CD4-positive, alpha-beta memory T cell (primary cell): ENCODE data around the gene AFDN. TPM values are rescaled to one million over a fixed set of nuclear protein-coding genes. Genes with fewer than 3 reads are reported as not detected.

ENCODE experiments used
- CTCF ChIA-PET: fragments of 350-600 bp; sonication (Branson Sonifier 250); formaldehyde crosslinking; loops from one replicate; lab custom pipeline; 2021; ENCODE audit warnings: inconsistent platforms; ENCODE audit not compliant: partially characterized antibody; lab: Charles Lee
- POLR2A ChIA-PET: fragments of 350-600 bp; sonication (Branson Sonifier 250); formaldehyde crosslinking; loops from one replicate; lab custom pipeline; 2021; ENCODE audit not compliant: partially characterized antibody; lab: Charles Lee
- DNase-seq, 5 donors: peaks; one replicate each; pipeline versions ENCODE4 v3.0.0 to v3.0.0-alpha.2; 2020 to 2022; ENCODE audit warnings: mixed read lengths in 1 of 5
- H3K27ac ChIP-seq: one replicate; pipeline ENCODE4 v1.7.0; 2013; ENCODE audit warnings: low read depth, low read length
- H3K27me3 ChIP-seq: 2 replicates; pipeline ENCODE4 v1.7.0; 2013; ENCODE audit warnings: mild to moderate bottlenecking, low read length, moderate library complexity; ENCODE audit not compliant: insufficient read depth
- H3K36me3 ChIP-seq: 2 replicates; pipeline ENCODE4 v1.7.0; 2013; ENCODE audit warnings: mild to moderate bottlenecking, low read length, moderate library complexity; ENCODE audit not compliant: insufficient read depth
- H3K4me1 ChIP-seq: 2 replicates; pipeline ENCODE4 v1.7.0; 2013; ENCODE audit warnings: mild to moderate bottlenecking, low read length, moderate library complexity; ENCODE audit not compliant: insufficient read depth
- H3K4me3 ChIP-seq, 2 donors: one replicate each; pipeline ENCODE4 v1.7.0; 2013; ENCODE audit warnings: low read length in 2 of 2, mild to moderate bottlenecking in 1 of 2
- H3K9me3 ChIP-seq, 2 donors: one replicate each; pipeline ENCODE4 v1.7.0; 2013; ENCODE audit warnings: low read length in 2 of 2, control low read depth in 1 of 2; ENCODE audit not compliant: control insufficient read depth in 1 of 2
- H3K27ac Mint-ChIP-seq, 7 donors: one replicate each; pipeline ENCODE4 v1.8.0; 2020 to 2021; ENCODE audit warnings: mixed read lengths in 7 of 7, mild to moderate bottlenecking in 6 of 7, inconsistent platforms in 3 of 7, moderate library complexity in 3 of 7
- H3K27me3 Mint-ChIP-seq, 2 donors: one replicate each; pipeline ENCODE4 v1.8.0; 2020 to 2021; ENCODE audit warnings: mixed read lengths in 2 of 2
- H3K36me3 Mint-ChIP-seq, 2 donors: one replicate each; pipeline ENCODE4 v1.8.0; 2020 to 2021; ENCODE audit warnings: mixed read lengths in 2 of 2, inconsistent platforms in 1 of 2, mild to moderate bottlenecking in 1 of 2
- H3K4me1 Mint-ChIP-seq, 4 donors: one replicate each; pipeline ENCODE4 v1.8.0; 2020 to 2021; ENCODE audit warnings: mixed read lengths in 4 of 4, mild to moderate bottlenecking in 1 of 4
- H3K4me3 Mint-ChIP-seq, 8 donors: one replicate each; pipeline ENCODE4 v1.8.0; 2020 to 2021; ENCODE audit warnings: mixed read lengths in 8 of 8, mild to moderate bottlenecking in 7 of 8, moderate library complexity in 6 of 8, inconsistent platforms in 3 of 8
- H3K9me3 Mint-ChIP-seq, 8 donors: one replicate each; pipeline ENCODE4 v1.8.0; 2020 to 2021; ENCODE audit warnings: mixed read lengths in 8 of 8, mild to moderate bottlenecking in 5 of 8, inconsistent platforms in 3 of 8, moderate library complexity in 1 of 8
- intact Hi-C: fragments of 100-400 bp; cut with micrococcal nuclease; formaldehyde crosslinking; loops from one replicate; pipeline ENCODE4 v1.15.1; 2023
- polyA plus RNA-seq, 2 donors: library from polyadenylated mRNA; unstranded; fragments of 300-500 nt; fragmentation: Illumina TruSeq; gene quantifications; one replicate each; pipeline ENCODE4 v1.2.3, GENCODE V29; 2021
- total RNA-seq, 2 experiments: library from RNA; stranded (reverse); gene quantifications; one replicate each; pipeline ENCODE4 v1.2.3, GENCODE V29; 2021

The AFDN gene
- total and polyA plus RNA-seq, 4 experiments from 2014 or later: 1.4 to 24.3 (median 15.3) TPM

- no peak overlapping the region for H3K4me3 Mint-ChIP-seq
- Histone ChIP-seq H3K4me1 (no peaks in the 10 kb centered on the region), H3K36me3 (no peaks in the 10 kb centered on the region), H3K27me3 (no peaks in the 10 kb centered on the region), H3K27ac (no peak overlapping the region), H3K9me3 (no peaks in the 10 kb centered on the region), H3K4me3 (no peak overlapping the region)
- peaks cover 0 to 17% (median 8%) of the 10 kb centered on the region in 4 donors for H3K4me1 Mint-ChIP-seq
- CTCF ChIA-PET: no interaction called here
- no peak overlapping the region for H3K27ac Mint-ChIP-seq
- H3K9me3 Mint-ChIP-seq: peaks cover 0 to 2% (median 0%) of the 10 kb centered on the region in 8 donors
- no peak for DNase-seq
- H3K36me3 Mint-ChIP-seq: no peaks in the 10 kb centered on the region
- H3K27me3 Mint-ChIP-seq: peaks cover 2 to 6% of the 10 kb centered on the region in 2 donors
- POLR2A ChIA-PET: no interaction called here
- intact Hi-C loops: no loop called here
These were observed 24.1 kb downstream of the AFDN start for GRCh38 chr6:167850782-167851181.

- ChIA-PET POLR2A (no interaction called here), CTCF (no interaction called here)
- Mint-ChIP-seq H3K9me3 (peaks cover 0 to 2% (median 0%) of the 10 kb centered on the region in 8 donors), H3K27ac (no peak overlapping the region), H3K4me1 (peaks cover 0 to 17% (median 8%) of the 10 kb centered on the region in 4 donors), H3K27me3 (peaks cover 0 to 4% of the 10 kb centered on the region in 2 donors), H3K4me3 (no peak overlapping the region), H3K36me3 (no peaks in the 10 kb centered on the region)
- Histone ChIP-seq H3K9me3 (no peaks in the 10 kb centered on the region), H3K36me3 (no peaks in the 10 kb centered on the region), H3K4me3 (no peak overlapping the region), H3K4me1 (no peaks in the 10 kb centered on the region), H3K27me3 (no peaks in the 10 kb centered on the region), H3K27ac (no peak overlapping the region)
- no peak for DNase-seq
- intact Hi-C loops: no loop called here
These were observed 24.8 kb downstream of the AFDN start for GRCh38 chr6:167851370-167851952.

- Mint-ChIP-seq H3K27me3 (peaks cover 0 to 2% of the 10 kb centered on the region in 2 donors), H3K36me3 (no peaks in the 10 kb centered on the region), H3K9me3 (peaks cover 0 to 2% (median 0%) of the 10 kb centered on the region in 8 donors), H3K4me1 (peaks cover 8 to 19% (median 9%) of the 10 kb centered on the region in 4 donors), H3K27ac (no peak overlapping the region), H3K4me3 (no peak overlapping the region)
- H3K27ac ChIP-seq: no peak overlapping the region
- no peaks in the 10 kb centered on the region for H3K27me3 ChIP-seq
- H3K9me3 ChIP-seq: no peaks in the 10 kb centered on the region
- no peaks in the 10 kb centered on the region for H3K36me3 ChIP-seq
- H3K4me1 ChIP-seq: no peaks in the 10 kb centered on the region
- intact Hi-C loops: no loop called here
- CTCF ChIA-PET: no interaction called here
- no peak for DNase-seq
- POLR2A ChIA-PET: no interaction called here
- no peak overlapping the region for H3K4me3 ChIP-seq
These were observed 29.2 kb downstream of the AFDN start for GRCh38 chr6:167855825-167856425.

GRCh38 chr6:167856474-167856873 is 29.8 kb downstream of the AFDN start:
- Mint-ChIP-seq H3K4me1 (peaks cover 6 to 13% (median 9%) of the 10 kb centered on the region in 4 donors), H3K36me3 (no peaks in the 10 kb centered on the region), H3K27ac (no peak overlapping the region), H3K4me3 (no peak overlapping the region), H3K9me3 (no peaks in the 10 kb centered on the region), H3K27me3 (peaks cover 0 to 2% of the 10 kb centered on the region in 2 donors)
- intact Hi-C loops: no loop called here
- ChIA-PET CTCF (no interaction called here), POLR2A (interaction anchor here (0.6 kb wide), 1 partner anchor 26 kb away, joined by 3 read pairs; no protein-coding TSS in a partner anchor)
- DNase-seq: no peak
- H3K36me3 ChIP-seq: no peaks in the 10 kb centered on the region
- no peak overlapping the region for H3K4me3 ChIP-seq
- no peaks in the 10 kb centered on the region for H3K27me3 ChIP-seq
- H3K4me1 ChIP-seq: no peaks in the 10 kb centered on the region
- H3K9me3 ChIP-seq: no peaks in the 10 kb centered on the region
- H3K27ac ChIP-seq: no peak overlapping the region

GRCh38 chr6:167856999-167857660 is 30.4 kb downstream of the AFDN start:
- H3K27me3 ChIP-seq: no peaks in the 10 kb centered on the region
- no peaks in the 10 kb centered on the region for H3K9me3 Mint-ChIP-seq
- H3K9me3 ChIP-seq: no peaks in the 10 kb centered on the region
- H3K36me3 Mint-ChIP-seq: no peaks in the 10 kb centered on the region
- H3K4me1 ChIP-seq: no peaks in the 10 kb centered on the region
- CTCF ChIA-PET: no interaction called here
- POLR2A ChIA-PET: interaction anchor here (0.6 kb wide), 1 partner anchor 27 kb away, joined by 3 read pairs; no protein-coding TSS in a partner anchor
- H3K4me3 Mint-ChIP-seq: peak overlapping the region in 1 of 8 donors; percentile 1
- no peak overlapping the region for H3K27ac ChIP-seq
- H3K27ac Mint-ChIP-seq: no peak overlapping the region
- peaks cover 5 to 12% (median 8%) of the 10 kb centered on the region in 4 donors for H3K4me1 Mint-ChIP-seq
- no peak overlapping the region for H3K4me3 ChIP-seq
- intact Hi-C loops: no loop called here
- no peaks in the 10 kb centered on the region for H3K36me3 ChIP-seq
- peaks cover 0 to 2% of the 10 kb centered on the region in 2 donors for H3K27me3 Mint-ChIP-seq
- DNase-seq: no peak

- no peak overlapping the region for H3K27ac ChIP-seq
- no peak overlapping the region for H3K27ac Mint-ChIP-seq
These were observed 31.4 kb downstream of the AFDN start for GRCh38 chr6:167858086-167858591.

More at GRCh38 chr6:167858086-167858591, 31.4 kb downstream of the AFDN start:
- DNase-seq: no peak
- Mint-ChIP-seq H3K36me3 (no peaks in the 10 kb centered on the region), H3K4me1 (peaks cover 5 to 12% (median 8%) of the 10 kb centered on the region in 4 donors), H3K9me3 (no peaks in the 10 kb centered on the region), H3K4me3 (no peak overlapping the region), H3K27me3 (no peaks in the 10 kb centered on the region)
- no peaks in the 10 kb centered on the region for H3K9me3 ChIP-seq
- POLR2A ChIA-PET: no interaction called here
- intact Hi-C loops: no loop called here
- H3K4me1 ChIP-seq: no peaks in the 10 kb centered on the region
- H3K4me3 ChIP-seq: no peak overlapping the region
- CTCF ChIA-PET: interaction anchor here (0.7 kb wide), 1 partner anchor 39 kb away, joined by 3 read pairs; no protein-coding TSS in a partner anchor
- H3K36me3 ChIP-seq: no peaks in the 10 kb centered on the region
- H3K27me3 ChIP-seq: no peaks in the 10 kb centered on the region
